ENCODE data around the gene NIPBL.

DNA sequence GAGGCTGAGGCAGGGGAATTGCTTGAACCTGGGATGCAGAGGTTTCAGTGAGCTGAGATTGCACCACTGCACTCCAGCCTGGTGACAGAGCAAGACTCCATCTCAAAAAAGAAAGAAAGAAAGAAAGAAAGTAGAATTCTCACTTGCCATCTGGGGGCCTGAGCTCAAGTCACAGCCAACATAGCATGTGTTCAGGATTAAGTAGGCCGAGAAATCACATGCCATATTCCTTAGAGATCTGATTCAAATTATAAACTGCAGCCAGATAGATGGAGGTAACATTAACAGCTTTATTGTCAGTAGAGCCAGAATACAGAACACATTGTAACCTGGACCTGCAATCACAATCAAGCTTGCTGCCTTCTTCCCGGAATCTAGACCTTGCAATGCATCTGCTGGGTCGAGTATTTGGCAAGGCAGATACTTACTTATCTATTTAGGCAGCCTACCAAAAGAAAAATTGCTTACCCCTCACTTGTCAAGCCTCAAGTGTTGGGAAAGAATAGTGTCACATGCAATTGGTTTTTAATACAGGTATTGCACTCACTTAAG, 198.9 kb downstream of the NIPBL start:
- TF ChIP-seq YY1 (IDR thresholded peaks at IDR 0.05; ENCODE audit: extremely low read depth, insufficient replicate concordance, low read depth, low read length) (no peak), SP1 (IDR thresholded peaks at IDR 0.05; ENCODE audit: low read depth) (no peak), ZNF274 (IDR thresholded peaks at IDR 0.05; ENCODE audit: low read depth, low read length) (no peak)
- TF ChIP-seq, protein P1, sequence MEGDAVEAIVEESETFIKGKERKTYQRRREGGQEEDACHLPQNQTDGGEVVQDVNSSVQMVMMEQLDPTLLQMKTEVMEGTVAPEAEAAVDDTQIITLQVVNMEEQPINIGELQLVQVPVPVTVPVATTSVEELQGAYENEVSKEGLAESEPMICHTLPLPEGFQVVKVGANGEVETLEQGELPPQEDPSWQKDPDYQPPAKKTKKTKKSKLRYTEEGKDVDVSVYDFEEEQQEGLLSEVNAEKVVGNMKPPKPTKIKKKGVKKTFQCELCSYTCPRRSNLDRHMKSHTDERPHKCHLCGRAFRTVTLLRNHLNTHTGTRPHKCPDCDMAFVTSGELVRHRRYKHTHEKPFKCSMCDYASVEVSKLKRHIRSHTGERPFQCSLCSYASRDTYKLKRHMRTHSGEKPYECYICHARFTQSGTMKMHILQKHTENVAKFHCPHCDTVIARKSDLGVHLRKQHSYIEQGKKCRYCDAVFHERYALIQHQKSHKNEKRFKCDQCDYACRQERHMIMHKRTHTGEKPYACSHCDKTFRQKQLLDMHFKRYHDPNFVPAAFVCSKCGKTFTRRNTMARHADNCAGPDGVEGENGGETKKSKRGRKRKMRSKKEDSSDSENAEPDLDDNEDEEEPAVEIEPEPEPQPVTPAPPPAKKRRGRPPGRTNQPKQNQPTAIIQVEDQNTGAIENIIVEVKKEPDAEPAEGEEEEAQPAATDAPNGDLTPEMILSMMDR (IDR thresholded peaks at IDR 0.05 in 2 of 3, conservative IDR thresholded peaks at IDR 0.05 in 1 of 3; ENCODE audit: borderline replicate concordance in 1 of 3, insufficient read depth in 1 of 3, low read depth in 2 of 3, low read length in 2 of 3) = no peak
